IMR-90 (cell line): Measurements from ENCODE around the gene SVOPL. TPM values are rescaled to one million over a fixed set of nuclear protein-coding genes. Genes with fewer than 3 reads are reported as not detected.

ENCODE experiments used
- ATAC-seq: fragments of 200-7000 bp; cut with Tn5 transposase; 2 replicates; pipeline ENCODE4 v1.9.1; 2020; ENCODE audit warnings: low read depth, mild to moderate bottlenecking, moderate library complexity
- BruUV-seq: library from RNA; stranded (reverse); fragments of 400-500 nt; replicated peaks from 2 replicates; lab custom pipeline; 2021; lab: Mats Ljungman, UMichigan
- CTCF ChIA-PET: fragments of 300-600 bp; formaldehyde crosslinking; extraction: SDS; loops from one replicate; lab custom pipeline; 2021; ENCODE audit warnings: antibody characterized with exemption; lab: Yijun Ruan, JAX
- POLR2A ChIA-PET: fragments of 300-600 bp; sonication (Branson Sonifier 250); formaldehyde crosslinking; loops from one replicate; lab custom pipeline; 2022; ENCODE audit warnings: antibody characterized with exemption; ENCODE audit not compliant: unreplicated experiment; lab: Charles Lee
- DNase-seq: peaks from one replicate; pipeline ENCODE4 v3.0.0; 2013
- H2AFZ ChIP-seq: replicated peaks from 2 replicates; pipeline ENCODE3; 2013; ENCODE audit warnings: low read length, mild to moderate bottlenecking; ENCODE audit not compliant: poor library complexity
- H2AK5ac ChIP-seq: 2 replicates; pipeline ENCODE4 v1.6.1; 2013; ENCODE audit warnings: low read depth, low read length, inconsistent platforms
- H2AK9ac ChIP-seq: replicated peaks from 2 replicates; pipeline ENCODE3; 2013; ENCODE audit warnings: mild to moderate bottlenecking, low read depth, low read length, moderate library complexity; ENCODE audit not compliant: poor library complexity
- H2BK120ac ChIP-seq: 2 replicates; pipeline ENCODE4 v1.6.1; 2013; ENCODE audit warnings: low read depth, low read length, inconsistent platforms
- H2BK15ac ChIP-seq: 3 replicates; pipeline ENCODE4 v1.6.1; 2013; ENCODE audit warnings: low read depth, low read length, inconsistent platforms
- H2BK20ac ChIP-seq: 2 replicates; pipeline ENCODE4 v1.6.1; 2013; ENCODE audit warnings: low read depth, mild to moderate bottlenecking, inconsistent platforms, low read length, moderate library complexity
- H2BK5ac ChIP-seq: 2 replicates; pipeline ENCODE4 v1.6.1; 2013; ENCODE audit warnings: mild to moderate bottlenecking, low read depth, low read length, inconsistent platforms; ENCODE audit not compliant: poor library complexity, severe bottlenecking
- H3K14ac ChIP-seq: replicated peaks from 2 replicates; pipeline ENCODE4 v1.6.1; 2013; ENCODE audit warnings: low read depth, low read length, inconsistent platforms
- H3K18ac ChIP-seq: 2 replicates; pipeline ENCODE4 v1.6.1; 2013; ENCODE audit warnings: low read depth, low read length, control low read depth
- H3K23ac ChIP-seq: 2 replicates; pipeline ENCODE4 v1.6.1; 2013; ENCODE audit warnings: low read depth, low read length, inconsistent platforms
- H3K27ac ChIP-seq: 2 replicates; pipeline ENCODE4 v1.5.1; 2013; ENCODE audit warnings: mild to moderate bottlenecking, control low read depth, low read length; ENCODE audit not compliant: insufficient read depth
- H3K27me3 ChIP-seq: 2 replicates; pipeline ENCODE4 v1.6.1; 2013; ENCODE audit warnings: low read length; ENCODE audit not compliant: control insufficient read depth, insufficient read depth
- H3K36me3 ChIP-seq: 2 replicates; pipeline ENCODE4 v1.6.1; 2013; ENCODE audit warnings: low read length, mixed read lengths; ENCODE audit not compliant: control insufficient read depth, insufficient read depth
- H3K4ac ChIP-seq: 2 replicates; pipeline ENCODE4 v1.6.1; 2013; ENCODE audit warnings: low read depth, low read length, inconsistent platforms
- H3K4me1 ChIP-seq: 2 replicates; pipeline ENCODE4 v1.6.1; 2013; ENCODE audit warnings: low read length, mixed read lengths; ENCODE audit not compliant: control insufficient read depth, insufficient read depth
- H3K4me2 ChIP-seq: 2 replicates; pipeline ENCODE4 v1.6.1; 2013; ENCODE audit warnings: low read depth, mild to moderate bottlenecking, control low read depth, low read length, moderate library complexity
- H3K4me3 ChIP-seq: 2 replicates; pipeline ENCODE4 v1.5.1; 2013; ENCODE audit warnings: low read depth, mild to moderate bottlenecking, control low read depth, low read length, moderate library complexity; ENCODE audit not compliant: insufficient read depth
- H3K56ac ChIP-seq: 2 replicates; pipeline ENCODE4 v1.6.1; 2013; ENCODE audit warnings: low read length, inconsistent platforms; ENCODE audit not compliant: insufficient read depth; ENCODE audit errors: extremely low read depth
- H3K79me1 ChIP-seq, 2 experiments: 2 replicates each; pipeline ENCODE4 v1.6.1; 2013; ENCODE audit warnings: low read length in 2 of 2, inconsistent platforms in 1 of 2, low read depth in 1 of 2
- H3K9ac ChIP-seq: 2 replicates; pipeline ENCODE4 v1.6.1; 2013; ENCODE audit warnings: low read depth, low read length, control low read depth
- H3K9me1 ChIP-seq: 2 replicates; pipeline ENCODE4 v1.6.1; 2013; ENCODE audit warnings: low read length, inconsistent platforms; ENCODE audit not compliant: insufficient read depth
- H3K9me3 ChIP-seq: 2 replicates; pipeline ENCODE4 v1.6.1; 2013; ENCODE audit warnings: low read length; ENCODE audit not compliant: control insufficient read depth, insufficient read depth
- H4K20me1 ChIP-seq: 2 replicates; pipeline ENCODE4 v1.6.1; 2013; ENCODE audit warnings: low read length, inconsistent platforms; ENCODE audit not compliant: insufficient read depth
- H4K5ac ChIP-seq: 2 replicates; pipeline ENCODE4 v1.6.1; 2013; ENCODE audit warnings: mild to moderate bottlenecking, low read depth, low read length, control low read depth
- H4K8ac ChIP-seq, 2 experiments: 2 replicates each; pipeline ENCODE4 v1.6.1; 2013; ENCODE audit warnings: low read depth in 2 of 2, low read length in 2 of 2, control low read depth in 1 of 2, inconsistent platforms in 1 of 2
- H4K91ac ChIP-seq: 2 replicates; pipeline ENCODE4 v1.6.1; 2013; ENCODE audit warnings: low read depth, low read length, inconsistent platforms; ENCODE audit not compliant: insufficient read depth
- BHLHE40 ChIP-seq: fragments of 150-350 bp; IDR thresholded peaks from 2 replicates; pipeline ENCODE4 v1.6.1; 2016; ENCODE audit warnings: mild to moderate bottlenecking, low read depth, low read length
- CEBPB ChIP-seq: IDR thresholded peaks from 2 replicates; pipeline ENCODE4 v1.6.1; 2012; ENCODE audit warnings: low read depth, low read length, improper control_type of control experiment
- CHD1 ChIP-seq: IDR thresholded peaks from 2 replicates; pipeline ENCODE4 v1.6.1; 2012; ENCODE audit warnings: low read depth, low read length, improper control_type of control experiment
- FOS ChIP-seq: fragments of 150-350 bp; IDR thresholded peaks from 2 replicates; pipeline ENCODE4 v1.6.1; 2016; ENCODE audit warnings: low read depth, low read length
- MAFK ChIP-seq: IDR thresholded peaks from 2 replicates; pipeline ENCODE4 v1.6.1; 2012; ENCODE audit warnings: low read depth, low read length, improper control_type of control experiment
- MAZ ChIP-seq: IDR thresholded peaks from 2 replicates; pipeline ENCODE4 v1.6.1; 2012; ENCODE audit warnings: low read depth, mild to moderate bottlenecking, low read length, improper control_type of control experiment, moderate library complexity, borderline replicate concordance
- MXI1 ChIP-seq: IDR thresholded peaks from 2 replicates; pipeline ENCODE4 v1.6.1; 2012; ENCODE audit warnings: low read depth, mild to moderate bottlenecking, low read length, moderate library complexity, borderline replicate concordance
- NFE2L2 ChIP-seq: fragments of 150-350 bp; IDR thresholded peaks from 2 replicates; pipeline ENCODE4 v1.6.1; 2016; ENCODE audit warnings: low read depth, mild to moderate bottlenecking, low read length
- POLR2A ChIP-seq: IDR thresholded peaks from 2 replicates; pipeline ENCODE4 v1.6.1; 2012; ENCODE audit warnings: mild to moderate bottlenecking, low read depth, low read length
- RAD21 ChIP-seq: IDR thresholded peaks from 2 replicates; pipeline ENCODE4 v1.6.1; 2012; ENCODE audit warnings: low read length, improper control_type of control experiment
- RCOR1 ChIP-seq: IDR thresholded peaks from 2 replicates; pipeline ENCODE4 v1.6.1; 2012; ENCODE audit warnings: mild to moderate bottlenecking, low read length, improper control_type of control experiment; ENCODE audit not compliant: insufficient replicate concordance
- RFX5 ChIP-seq: IDR thresholded peaks from 2 replicates; pipeline ENCODE4 v1.8.0; 2012; ENCODE audit warnings: low read depth, mild to moderate bottlenecking, low read length, moderate library complexity
- SMC3 ChIP-seq: fragments of 150-350 bp; IDR thresholded peaks from 2 replicates; pipeline ENCODE4 v1.6.1; 2016; ENCODE audit warnings: low read depth, mild to moderate bottlenecking, antibody characterized with exemption, low read length, moderate library complexity
- WGBS, 2 experiments: methylation state at CpG; one replicate each; pipeline versions ENCODE4 v1.1.5 to v1.1.7; 2013; ENCODE audit warnings: missing lambda C conversion rate in 2 of 2; ENCODE audit not compliant: insufficient read length in 1 of 2; ENCODE audit errors: extremely low coverage in 2 of 2; 5-methylcytosine and 5-hydroxymethylcytosine counted together
- dilution Hi-C: fragments of 300-500 bp; cut with HindIII; formaldehyde crosslinking; loops from one replicate; pipeline ENCODE4 v1.14.3; 2018; ENCODE audit warnings: low sequenced_read_pairs; ENCODE audit not compliant: unreplicated experiment
- in situ Hi-C: fragments of 300-500 bp; cut with MboI; formaldehyde crosslinking; loops from 3 replicates; pipeline ENCODE4 v1.14.3; 2019; ENCODE audit warnings: low sequenced_read_pairs, inconsistent platforms, mixed read lengths
- intact Hi-C: fragments of 100-400 bp; cut with micrococcal nuclease; formaldehyde crosslinking; loops from 2 replicates; pipeline ENCODE4 v1.10.0; 2022
- polyA plus RNA-seq, 3 experiments: library from polyadenylated mRNA; depleted of rRNA; stranded (reverse); fragments of >200 nt; gene quantifications; 2 replicates each; pipeline ENCODE4 v1.2.3, GENCODE V29; 2012; ENCODE audit warnings: low replicate concordance in 1 of 3
- total RNA-seq: library from RNA; depleted of rRNA; stranded (reverse); fragments of >200 nt; gene quantifications from 2 replicates; pipeline ENCODE4 v1.2.3, GENCODE V29; 2012
- TF ChIP-seq, protein P1 (sequence below): conservative IDR thresholded peaks from 2 replicates; pipeline ENCODE4 v1.5.1; 2012; ENCODE audit warnings: mild to moderate bottlenecking, low read depth, low read length, improper control_type of control experiment
- TF ChIP-seq, protein P2 (sequence below): fragments of 150-350 bp; IDR thresholded peaks from 2 replicates; pipeline ENCODE4 v1.6.1; 2017; ENCODE audit warnings: mild to moderate bottlenecking, antibody characterized with exemption, low read length, low read depth

SVOPL gene
- total and polyA plus RNA-seq, 2 of the 4 experiments (the other 2 are of a cell fraction), result not detected

DNA sequence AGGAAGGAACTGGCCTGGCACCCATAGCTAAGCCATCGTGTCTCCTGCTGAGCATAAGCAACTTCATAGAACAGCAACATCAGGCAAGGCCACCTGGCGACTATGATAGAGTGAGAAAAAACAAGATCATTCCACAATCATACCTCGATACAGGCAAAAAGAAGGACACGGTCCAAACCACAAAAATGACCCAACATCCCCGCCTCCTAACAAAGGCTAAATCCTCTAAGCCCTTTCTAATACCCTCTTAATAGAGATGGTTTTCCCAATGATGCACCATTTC, 40.2 kb upstream of the SVOPL start:
- Histone ChIP-seq H2BK15ac (no peak overlapping the region), H2AFZ (no peak overlapping the region), H4K5ac (no peak overlapping the region), H3K4ac (no peak overlapping the region), H3K56ac (no peak overlapping the region), H3K9me1 (no peaks in the 10 kb centered on the region; the same call in 1 of the 2 replicates), H3K14ac (no peak overlapping the region), H2BK20ac (no peak overlapping the region), H4K91ac (no peak overlapping the region), H3K36me3 (no peaks in the 10 kb centered on the region), H4K20me1 (no peaks in the 10 kb centered on the region), H3K79me1 (no peaks in the 10 kb centered on the region), H3K23ac (no peak overlapping the region), H2AK5ac (no peak overlapping the region), H2AK9ac (no peak overlapping the region), H2BK5ac (no peak overlapping the region), H3K9ac (no peak overlapping the region), H3K4me1 (no peaks in the 10 kb centered on the region), H3K9me3 (no peaks in the 10 kb centered on the region), H4K8ac (no peak overlapping the region), H2BK120ac (no peak overlapping the region), H3K4me2 (no peak overlapping the region), H3K18ac (no peak overlapping the region), H3K27ac (no peak overlapping the region), H3K4me3 (no peak overlapping the region), H3K27me3 (no peaks in the 10 kb centered on the region; the same call in 1 of the 2 replicates)
- dilution Hi-C loops (no loop called here), intact Hi-C loops (no loop called here), in situ Hi-C loops (loop anchor here (25.0 kb wide), 1 partner anchor 1129 kb away; no protein-coding TSS in a partner anchor)
- no peak for ATAC-seq
- no TSS peak for BruUV-seq
- TF ChIP-seq SMC3 (no peak), RCOR1 (no peak), POLR2A (no peak), NFE2L2 (no peak), BHLHE40 (no peak), MAZ (no peak), MXI1 (no peak), CHD1 (no peak), MAFK (no peak), CEBPB (no peak), RAD21 (no peak), FOS (no peak), RFX5 (no peak)
- TF ChIP-seq, protein P1, sequence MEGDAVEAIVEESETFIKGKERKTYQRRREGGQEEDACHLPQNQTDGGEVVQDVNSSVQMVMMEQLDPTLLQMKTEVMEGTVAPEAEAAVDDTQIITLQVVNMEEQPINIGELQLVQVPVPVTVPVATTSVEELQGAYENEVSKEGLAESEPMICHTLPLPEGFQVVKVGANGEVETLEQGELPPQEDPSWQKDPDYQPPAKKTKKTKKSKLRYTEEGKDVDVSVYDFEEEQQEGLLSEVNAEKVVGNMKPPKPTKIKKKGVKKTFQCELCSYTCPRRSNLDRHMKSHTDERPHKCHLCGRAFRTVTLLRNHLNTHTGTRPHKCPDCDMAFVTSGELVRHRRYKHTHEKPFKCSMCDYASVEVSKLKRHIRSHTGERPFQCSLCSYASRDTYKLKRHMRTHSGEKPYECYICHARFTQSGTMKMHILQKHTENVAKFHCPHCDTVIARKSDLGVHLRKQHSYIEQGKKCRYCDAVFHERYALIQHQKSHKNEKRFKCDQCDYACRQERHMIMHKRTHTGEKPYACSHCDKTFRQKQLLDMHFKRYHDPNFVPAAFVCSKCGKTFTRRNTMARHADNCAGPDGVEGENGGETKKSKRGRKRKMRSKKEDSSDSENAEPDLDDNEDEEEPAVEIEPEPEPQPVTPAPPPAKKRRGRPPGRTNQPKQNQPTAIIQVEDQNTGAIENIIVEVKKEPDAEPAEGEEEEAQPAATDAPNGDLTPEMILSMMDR, result no peak
- TF ChIP-seq, protein P2, sequence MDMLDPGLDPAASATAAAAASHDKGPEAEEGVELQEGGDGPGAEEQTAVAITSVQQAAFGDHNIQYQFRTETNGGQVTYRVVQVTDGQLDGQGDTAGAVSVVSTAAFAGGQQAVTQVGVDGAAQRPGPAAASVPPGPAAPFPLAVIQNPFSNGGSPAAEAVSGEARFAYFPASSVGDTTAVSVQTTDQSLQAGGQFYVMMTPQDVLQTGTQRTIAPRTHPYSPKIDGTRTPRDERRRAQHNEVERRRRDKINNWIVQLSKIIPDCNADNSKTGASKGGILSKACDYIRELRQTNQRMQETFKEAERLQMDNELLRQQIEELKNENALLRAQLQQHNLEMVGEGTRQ, result no peak
- WGBS, 2 experiments, result no CpG with 5 or more reads among the region's 5 CpGs
- DNase-seq, result no peak
- CTCF ChIA-PET, result no interaction called here
- POLR2A ChIA-PET, result no interaction called here
